ENCODE measurements around the gene RGS9BP. TPM values are rescaled to one million over a fixed set of nuclear protein-coding genes. Genes with fewer than 3 reads are reported as not detected.

The RGS9BP gene
- total and polyA plus RNA-seq, 2 donors (not counting 1 experiment from before 2014, with no cell fraction given) = 0.09 to 0.66 TPM

DNA sequence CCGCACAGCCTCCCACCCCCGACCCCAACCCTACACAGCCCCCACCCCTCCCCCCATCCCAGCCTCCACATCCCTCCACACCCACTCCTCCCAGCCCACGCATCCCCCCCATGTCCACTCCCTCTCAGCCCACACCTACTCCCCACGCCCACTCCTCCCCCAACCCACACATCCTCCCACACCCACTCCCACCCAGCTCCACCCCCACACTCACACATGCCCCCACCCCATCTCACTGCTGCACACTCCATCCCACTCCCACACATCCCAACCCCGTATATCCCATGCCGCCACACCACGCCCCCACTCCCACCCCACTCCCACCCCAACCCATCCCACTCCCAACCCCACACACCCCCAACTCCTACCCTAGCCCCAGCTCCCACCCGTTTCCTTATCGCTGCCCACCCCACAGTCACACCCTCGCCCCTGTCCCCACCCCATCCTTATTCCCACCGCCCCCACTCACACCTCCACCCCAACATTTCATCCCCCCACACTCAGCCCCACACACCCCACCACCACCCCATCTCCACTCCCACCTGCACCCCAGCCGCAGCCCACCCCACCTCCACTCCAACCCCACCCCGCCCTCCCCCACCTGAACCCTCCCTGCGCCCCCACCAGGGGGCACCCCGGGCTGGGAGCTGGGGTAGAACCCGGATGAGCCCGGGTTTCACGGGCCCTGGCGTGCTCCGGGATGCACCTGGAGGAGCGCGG lies 44.7 kb downstream of the RGS9BP start:
- Histone ChIP-seq H3K4me3 (replicated peaks in 1 of 4; ENCODE audit: control extremely low read depth in 1 of 4, insufficient read depth in 1 of 4, low read depth in 3 of 4, low read length in 4 of 4) (no peak overlapping the region), H3K36me3 (ENCODE audit: control insufficient read depth, insufficient read depth, low read length) (peaks cover 3% of the 10 kb centered on the region), H2AFZ (ENCODE audit: low read length) (no peak overlapping the region), H3K27ac (ENCODE audit: insufficient read depth, low read length) (no peak overlapping the region), H4K20me1 (ENCODE audit: control insufficient read depth, extremely low read depth, insufficient read depth, low read length) (no peaks in the 10 kb centered on the region), H3K27me3 (ENCODE audit: control insufficient read depth, insufficient read depth, low read length) (no peaks in the 10 kb centered on the region), H3K4me1 (ENCODE audit: control insufficient read depth, extremely low read depth, insufficient read depth, low read length) (no peaks in the 10 kb centered on the region), H3K9ac (ENCODE audit: insufficient read depth, low read length) (no peak overlapping the region), H3K4me2 (ENCODE audit: extremely low read depth, insufficient read depth, low read length) (no peak overlapping the region), H3K9me3 (ENCODE audit: control insufficient read depth, insufficient read depth, low read depth, low read length) (no peaks in the 10 kb centered on the region), H3K79me2 (ENCODE audit: control insufficient read depth, insufficient read depth, low read length) (no peaks in the 10 kb centered on the region)
- no peak for DNase-seq (ENCODE audit: low read depth in 2 of 2)
- TF ChIP-seq EZH2 (IDR thresholded peaks at IDR 0.05; ENCODE audit: low read length, missing control alignments) (no peak), CTCF (conservative IDR thresholded peaks at IDR 0.05 in 1 of 2, IDR thresholded peaks at IDR 0.05 in 1 of 2; ENCODE audit: low read depth in 1 of 2, low read length in 2 of 2) (no peak)

- DNase-seq (ENCODE audit: low read depth in 2 of 2) = no peak
- peaks cover 3% of the 10 kb centered on the region for H3K36me3 ChIP-seq (ENCODE audit: control insufficient read depth, insufficient read depth, low read length)
- H2AFZ ChIP-seq (ENCODE audit: low read length) = no peak overlapping the region
- H3K4me3 ChIP-seq (replicated peaks in 1 of 4; ENCODE audit: control extremely low read depth in 1 of 4, insufficient read depth in 1 of 4, low read depth in 3 of 4, low read length in 4 of 4) = no peak overlapping the region
- no peak overlapping the region for H3K27ac ChIP-seq (ENCODE audit: insufficient read depth, low read length)
- H4K20me1 ChIP-seq (ENCODE audit: control insufficient read depth, extremely low read depth, insufficient read depth, low read length) = no peaks in the 10 kb centered on the region
- H3K4me2 ChIP-seq (ENCODE audit: extremely low read depth, insufficient read depth, low read length) = no peak overlapping the region
- TF ChIP-seq CTCF (conservative IDR thresholded peaks at IDR 0.05 in 1 of 2, IDR thresholded peaks at IDR 0.05 in 1 of 2; ENCODE audit: low read depth in 1 of 2, low read length in 2 of 2) = no peak
- TF ChIP-seq EZH2 (IDR thresholded peaks at IDR 0.05; ENCODE audit: low read length, missing control alignments) = no peak
- no peak overlapping the region for H3K9ac ChIP-seq (ENCODE audit: insufficient read depth, low read length)
- H3K4me1 ChIP-seq (ENCODE audit: control insufficient read depth, extremely low read depth, insufficient read depth, low read length) = no peaks in the 10 kb centered on the region
- no peaks in the 10 kb centered on the region for H3K9me3 ChIP-seq (ENCODE audit: control insufficient read depth, insufficient read depth, low read depth, low read length)
- no peaks in the 10 kb centered on the region for H3K27me3 ChIP-seq (ENCODE audit: control insufficient read depth, insufficient read depth, low read length)
- H3K79me2 ChIP-seq (ENCODE audit: control insufficient read depth, insufficient read depth, low read length) = no peaks in the 10 kb centered on the region
Measured at GRCh38 chr19:32720936-32721250, 45.2 kb downstream of the RGS9BP start.

Other genes starting within 250 kb of the RGS9BP start
- 93.7 and 107 TPM in 2 replicates for gene PDCD5, start 94.7 kb upstream of the RGS9BP start, total RNA-seq
- gene PDCD5, start 94.7 kb upstream of the RGS9BP start, polyA plus RNA-seq = 115 and 117 TPM in 2 replicates
- gene ANKRD27, start 668 bp upstream of the RGS9BP start, total RNA-seq = 33.1 and 38.3 TPM in 2 replicates
- 24.5 and 29.7 TPM in 2 replicates for gene ANKRD27, start 668 bp upstream of the RGS9BP start, polyA plus RNA-seq
- gene NUDT19, start 16.0 kb downstream of the RGS9BP start, total RNA-seq = 5.4 and 7.8 TPM in 2 replicates
- 8.2 and 9.4 TPM in 2 replicates for gene NUDT19, start 16.0 kb downstream of the RGS9BP start, polyA plus RNA-seq
- under 0.01 and 0.17 TPM in 2 replicates for gene TDRD12, start 43.9 kb downstream of the RGS9BP start, total RNA-seq
- 0.21 TPM in 1 of 2 replicates, not detected in the other for gene TDRD12, start 43.9 kb downstream of the RGS9BP start, polyA plus RNA-seq
- gene SLC7A9, start 193.9 kb downstream of the RGS9BP start, total RNA-seq = 0.17 and 0.26 TPM in 2 replicates
- 0.08 TPM in 1 of 2 replicates, not detected in the other for gene SLC7A9, start 193.9 kb downstream of the RGS9BP start, polyA plus RNA-seq

All from fibroblast of lung (primary cell).